Measurements from ENCODE around the gene ZNF511. TPM values are rescaled to one million over a fixed set of nuclear protein-coding genes. Genes with fewer than 3 reads are reported as not detected.

Gene ZNF511, protein sequence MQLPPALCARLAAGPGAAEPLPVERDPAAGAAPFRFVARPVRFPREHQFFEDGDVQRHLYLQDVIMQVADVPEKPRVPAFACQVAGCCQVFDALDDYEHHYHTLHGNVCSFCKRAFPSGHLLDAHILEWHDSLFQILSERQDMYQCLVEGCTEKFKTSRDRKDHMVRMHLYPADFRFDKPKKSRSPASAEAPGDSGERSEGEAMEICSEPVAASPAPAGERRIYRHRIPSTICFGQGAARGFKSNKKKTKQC
- total RNA-seq (10 to 100 TPM; 29.6 to 49.8 (median 32.8) TPM), polyA plus RNA-seq (10 to 100 TPM; 78.9 to 88.1 TPM), total RNA-seq (15.6 reads per million, percentile 45 among the genes with 10 or more reads in this experiment)

DNA sequence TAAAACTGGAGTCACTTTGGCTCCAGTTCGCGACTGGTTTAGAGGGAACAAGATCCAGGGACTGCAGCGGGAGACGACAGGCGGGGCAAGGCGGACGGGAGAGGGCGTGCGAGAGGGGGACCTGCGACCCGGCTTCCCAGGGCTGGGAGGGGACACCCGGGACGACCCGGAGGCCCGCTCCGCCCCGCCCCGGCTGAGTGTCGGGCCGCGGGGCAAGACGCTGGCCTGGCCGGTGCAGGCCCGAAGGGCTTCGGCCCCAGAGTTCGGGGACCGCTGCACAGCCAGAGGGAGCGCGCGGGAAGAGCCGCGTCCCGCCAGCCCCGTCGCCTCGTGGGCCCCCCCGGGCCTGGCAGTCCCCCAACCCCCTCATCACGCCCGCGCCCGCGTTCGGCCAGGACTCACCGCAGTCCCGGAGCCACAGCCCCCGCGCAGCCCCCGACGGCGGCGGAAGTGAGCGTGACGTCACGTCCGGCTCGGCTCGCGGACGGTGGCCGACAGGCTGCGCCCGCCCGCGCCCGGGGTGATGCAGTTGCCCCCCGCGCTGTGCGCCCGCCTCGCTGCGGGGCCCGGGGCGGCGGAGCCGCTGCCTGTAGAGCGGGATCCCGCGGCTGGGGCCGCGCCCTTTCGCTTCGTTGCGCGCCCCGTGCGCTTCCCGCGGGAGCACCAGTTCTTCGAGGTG is at the start of gene ZNF511, which contains the start of gene TUBGCP2:
Gene ZNF511, plus strand, starts transcription at position 494 of the 679 bp plus-strand sequence. Its CDS starts 30 bp downstream, at position 524.
Gene TUBGCP2, minus strand, starts transcription at position 452 of the 679 bp plus-strand sequence. CDS start 5,931 bp downstream, outside the sequence.
- H3K27ac Mint-ChIP-seq = peak within 1 kb of the TSS; percentile 98 to 100 (median 99)
- Histone ChIP-seq H3K9me3 (ENCODE audit: control insufficient read depth in 2 of 3, low read length in 3 of 3) (no peaks in the 10 kb centered on the region), H3K36me3 (ENCODE audit: control insufficient read depth in 2 of 3, insufficient read depth in 3 of 3, low read length in 3 of 3) (peaks cover 8 to 50% (median 11%) of the 10 kb centered on the region in 3 experiments), H3K4me1 (ENCODE audit: control insufficient read depth in 2 of 2, insufficient read depth in 2 of 2, low read length in 2 of 2) (peaks cover 8 to 14% of the 10 kb centered on the region in 2 donors), H3K27me3 (ENCODE audit: control insufficient read depth in 2 of 2, insufficient read depth in 2 of 2, low read length in 2 of 2) (no peaks in the 10 kb centered on the region), H3K4me3 (ENCODE audit: low read length) (peak within 1 kb of the TSS; percentile 66), H3K27ac (ENCODE audit: low read depth, low read length) (peak within 1 kb of the TSS; percentile 100)
- H3K9me3 Mint-ChIP-seq = peaks cover 0 to 8% (median 0%) of the 10 kb centered on the region in 11 donors
- peaks cover 19 to 43% (median 35%) of the 10 kb centered on the region in 7 donors for H3K4me1 Mint-ChIP-seq
- CTCF ChIA-PET = interaction anchor here (0.7 to 2.6 kb wide), 8 partner anchors 9 to 208 kb away, joined by 3 to 7 read pairs (median 5); no protein-coding TSS in a partner anchor
- peaks cover 0 to 5% (median 0%) of the 10 kb centered on the region in 5 donors for H3K27me3 Mint-ChIP-seq
- intact Hi-C loops (cut with micrococcal nuclease) = loop anchor here (1.0 to 10.0 kb wide), 15 partner anchors 10 to 1004 kb away; partner anchors contain the start of genes ECHS1 (in 2 of the 2), FUOM (in 2 of the 2), MTG1 (in 2 of the 2) and STK32C (in 2 of the 2)
- DNase-seq = peak; percentile 85 to 98 (median 95)
- POLR2A ChIA-PET = interaction anchor here (1.2 to 1.8 kb wide), 3 partner anchors 28 to 82 kb away, joined by 3 to 4 read pairs (median 4); partner anchors contain the start of gene CALY
- peak; percentile 79 for ATAC-seq
- H3K4me3 Mint-ChIP-seq = peak within 1 kb of the TSS; percentile 83 to 100 (median 98)
- peaks cover 0 to 21% (median 7%) of the 10 kb centered on the region in 5 donors for H3K36me3 Mint-ChIP-seq

DNA sequence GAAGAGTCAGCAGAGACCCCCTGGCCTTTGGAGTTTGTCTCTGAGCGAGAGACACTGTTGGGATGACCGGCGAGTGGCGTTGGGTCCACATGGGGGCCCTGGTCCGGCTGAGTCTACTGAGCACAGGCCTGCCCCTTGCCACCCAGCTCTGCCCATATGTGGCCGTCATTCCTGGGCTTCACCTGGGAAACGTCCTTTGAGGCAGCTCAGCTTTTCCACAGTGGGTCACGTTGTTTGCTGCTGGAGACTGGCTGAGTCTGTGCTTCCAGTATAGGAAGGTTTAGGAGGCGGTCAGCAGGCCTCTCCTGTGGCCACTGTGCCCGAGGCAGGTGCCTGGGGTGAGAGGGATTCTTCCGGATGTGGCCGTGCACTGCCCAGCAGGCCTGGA is 49.1 kb upstream of the ZNF511 start:
- intact Hi-C loops (cut with micrococcal nuclease) = loop anchor here in 1 of 2 donors (1.0 kb wide), 1 partner anchor 16 kb away; no protein-coding TSS in a partner anchor
- peaks cover 0 to 11% (median 0%) of the 10 kb centered on the region in 5 donors for H3K36me3 Mint-ChIP-seq
- POLR2A ChIA-PET = interaction anchor here (0.6 to 6.5 kb wide), 4 partner anchors 15 to 77 kb away, joined by 3 to 37 read pairs (median 3); partner anchors contain the start of genes ADAM8 and CALY
- ATAC-seq = no peak
- no peak overlapping the region for H3K4me3 ChIP-seq (ENCODE audit: low read length)
- H3K27ac Mint-ChIP-seq = peak overlapping the region; percentile 92 to 99 (median 97)
- CTCF ChIA-PET = interaction anchor here (2.2 to 4.5 kb wide), 2 partner anchors 16 to 47 kb away, joined by 7 to 34 read pairs; partner anchors contain the start of gene ADAM8
- H3K4me1 Mint-ChIP-seq = peaks cover 43 to 74% (median 58%) of the 10 kb centered on the region in 7 donors
- H3K9me3 ChIP-seq (ENCODE audit: control insufficient read depth in 2 of 3, low read length in 3 of 3) = no peaks in the 10 kb centered on the region
- no peak for DNase-seq
- peaks cover 0 to 2% (median 0%) of the 10 kb centered on the region in 5 donors for H3K27me3 Mint-ChIP-seq
- H3K27ac ChIP-seq (ENCODE audit: low read depth, low read length) = peak overlapping the region; percentile 80
- H3K4me1 ChIP-seq (ENCODE audit: control insufficient read depth in 2 of 2, insufficient read depth in 2 of 2, low read length in 2 of 2) = peaks cover 52 to 67% of the 10 kb centered on the region in 2 donors
- H3K4me3 Mint-ChIP-seq = peak overlapping the region; percentile 68 to 87 (median 80)
- no peaks in the 10 kb centered on the region for H3K27me3 ChIP-seq (ENCODE audit: control insufficient read depth in 2 of 2, insufficient read depth in 2 of 2, low read length in 2 of 2)
- no peaks in the 10 kb centered on the region for H3K9me3 Mint-ChIP-seq
- no peaks in the 10 kb centered on the region for H3K36me3 ChIP-seq (ENCODE audit: control insufficient read depth in 2 of 3, insufficient read depth in 3 of 3, low read length in 3 of 3)

DNA sequence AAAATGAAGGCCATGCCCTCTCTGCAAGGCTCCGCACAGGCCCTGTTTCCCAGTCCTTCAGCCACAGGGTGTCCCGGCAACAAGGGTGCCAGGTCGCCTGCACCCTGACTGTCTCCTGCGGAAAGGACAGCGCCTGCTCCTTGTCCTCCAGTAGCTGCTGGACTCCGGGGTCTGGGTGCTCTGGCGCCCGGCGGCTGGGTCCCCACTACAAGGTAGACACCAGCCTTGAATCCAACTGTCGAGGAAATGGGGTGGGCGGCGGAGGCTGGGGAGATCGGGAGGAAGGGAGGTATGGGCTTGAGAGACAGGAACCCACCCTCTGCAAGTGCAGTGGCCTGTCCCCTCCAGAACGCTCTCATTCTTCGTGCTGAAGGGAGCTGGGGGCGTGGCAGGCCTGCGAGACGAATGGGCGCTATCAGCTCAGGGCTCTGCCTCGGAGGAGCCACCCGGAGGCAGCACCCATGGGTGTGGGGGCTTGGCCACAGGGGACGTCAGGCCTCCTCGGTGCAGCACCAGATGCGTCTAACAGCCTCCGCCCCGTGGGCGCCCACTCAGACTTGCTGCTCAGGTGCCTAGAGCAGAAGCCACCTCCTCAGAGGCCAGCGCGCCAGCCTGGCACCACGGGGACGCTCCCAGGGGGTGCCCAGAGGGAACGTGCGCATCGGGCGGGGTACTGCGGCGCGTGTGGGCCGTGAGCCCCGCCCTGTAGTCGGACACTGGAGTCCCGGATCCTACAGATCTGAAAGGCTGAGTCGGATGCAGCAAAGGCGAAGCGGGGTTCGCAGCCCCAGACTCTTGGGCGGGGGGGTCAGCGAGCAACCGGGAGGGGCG is 47.6 kb upstream of the ZNF511 start:
- intact Hi-C loops (cut with micrococcal nuclease) = loop anchor here (1.0 to 5.0 kb wide), 7 partner anchors 14 to 1359 kb away; partner anchors contain the start of genes ECHS1 (in 2 of the 2), MTG1 (in 2 of the 2), INPP5A (in 1 of the 2) and PPP2R2D (in 1 of the 2)
- POLR2A ChIA-PET = interaction anchor here (1.1 to 6.5 kb wide), 2 partner anchors 13 to 113 kb away, joined by 3 to 37 read pairs; partner anchors contain the start of gene ADAM8
- H3K4me1 Mint-ChIP-seq = peaks cover 51 to 81% (median 67%) of the 10 kb centered on the region in 7 donors

DNA sequence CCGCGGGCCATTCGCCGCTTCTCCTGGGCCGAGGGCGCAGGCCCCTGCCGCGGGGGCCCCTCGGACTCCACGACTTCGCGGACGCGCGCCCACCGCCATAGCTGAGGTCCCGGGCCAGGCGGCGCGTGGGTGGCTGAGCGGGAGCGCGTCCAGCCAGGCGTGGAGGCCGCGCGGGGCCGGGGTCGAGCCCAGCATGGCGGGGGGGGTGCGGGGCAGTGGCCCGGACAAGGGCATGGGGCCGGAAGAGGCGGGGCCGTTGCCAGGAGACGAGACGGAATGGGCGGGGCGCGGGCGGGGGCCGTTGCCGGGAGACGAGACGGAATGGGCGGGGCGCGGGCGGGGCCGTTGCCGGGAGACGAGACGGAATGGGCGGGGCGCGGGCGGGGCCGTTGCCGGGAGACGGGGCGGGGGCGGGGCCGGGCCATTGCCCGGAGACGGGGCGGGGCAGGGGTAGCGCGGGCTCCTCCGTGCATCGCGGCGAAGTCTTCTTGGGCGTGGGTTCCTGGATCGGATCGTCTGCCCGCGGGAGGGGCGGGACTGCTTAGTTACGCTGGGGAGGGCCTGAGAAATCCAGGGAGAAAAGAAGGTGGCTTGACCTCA is 46.9 kb upstream of the ZNF511 start:
- intact Hi-C loops (cut with micrococcal nuclease) = loop anchor here (1.0 to 5.0 kb wide), 8 partner anchors 13 to 1360 kb away; partner anchors contain the start of genes ECHS1 (in 2 of the 2), MTG1 (in 2 of the 2), INPP5A (in 1 of the 2) and PPP2R2D (in 1 of the 2)
- H3K9me3 Mint-ChIP-seq = no peaks in the 10 kb centered on the region
- Histone ChIP-seq H3K27me3 (ENCODE audit: control insufficient read depth in 2 of 2, insufficient read depth in 2 of 2, low read length in 2 of 2) (no peaks in the 10 kb centered on the region), H3K27ac (ENCODE audit: low read depth, low read length) (peak overlapping the region; percentile 87), H3K4me3 (ENCODE audit: low read length) (peak overlapping the region; percentile 52), H3K9me3 (ENCODE audit: control insufficient read depth in 2 of 3, low read length in 3 of 3) (no peaks in the 10 kb centered on the region), H3K4me1 (ENCODE audit: control insufficient read depth in 2 of 2, insufficient read depth in 2 of 2, low read length in 2 of 2) (peaks cover 53 to 68% of the 10 kb centered on the region in 2 donors), H3K36me3 (ENCODE audit: control insufficient read depth in 2 of 3, insufficient read depth in 3 of 3, low read length in 3 of 3) (peaks cover 0 to 3% (median 0%) of the 10 kb centered on the region in 3 experiments)
- H3K27me3 Mint-ChIP-seq = peaks cover 0 to 2% (median 0%) of the 10 kb centered on the region in 5 donors
- H3K4me1 Mint-ChIP-seq = peaks cover 51 to 81% (median 67%) of the 10 kb centered on the region in 7 donors
- DNase-seq = peak; percentile 60 to 84 (median 72)
- peak overlapping the region; percentile 55 to 83 (median 80) for H3K4me3 Mint-ChIP-seq
- peaks cover 0 to 14% (median 0%) of the 10 kb centered on the region in 5 donors for H3K36me3 Mint-ChIP-seq
- ATAC-seq = peak; percentile 65
- POLR2A ChIA-PET = interaction anchor here (0.6 to 6.5 kb wide), 3 partner anchors 13 to 113 kb away, joined by 3 to 37 read pairs (median 3); partner anchors contain the start of gene ADAM8
- peak overlapping the region; percentile 47 to 93 (median 80) for H3K27ac Mint-ChIP-seq
- CTCF ChIA-PET = interaction anchor here (0.7 to 1.2 kb wide), 2 partner anchors 12 to 46 kb away, joined by 3 to 4 read pairs; no protein-coding TSS in a partner anchor

More for the DNA sequence above, 47.6 kb upstream of the ZNF511 start:
- Histone ChIP-seq H3K4me1 (ENCODE audit: control insufficient read depth in 2 of 2, insufficient read depth in 2 of 2, low read length in 2 of 2) (peaks cover 53 to 70% of the 10 kb centered on the region in 2 donors), H3K27me3 (ENCODE audit: control insufficient read depth in 2 of 2, insufficient read depth in 2 of 2, low read length in 2 of 2) (no peaks in the 10 kb centered on the region), H3K4me3 (ENCODE audit: low read length) (peak overlapping the region; percentile 52), H3K27ac (ENCODE audit: low read depth, low read length) (peak overlapping the region; percentile 87), H3K9me3 (ENCODE audit: control insufficient read depth in 2 of 3, low read length in 3 of 3) (no peaks in the 10 kb centered on the region), H3K36me3 (ENCODE audit: control insufficient read depth in 2 of 3, insufficient read depth in 3 of 3, low read length in 3 of 3) (no peaks in the 10 kb centered on the region)
- H3K27me3 Mint-ChIP-seq = peaks cover 0 to 2% (median 0%) of the 10 kb centered on the region in 5 donors
- H3K36me3 Mint-ChIP-seq = peaks cover 0 to 14% (median 0%) of the 10 kb centered on the region in 5 donors
- ATAC-seq (peak; percentile 60), DNase-seq (peak; percentile 48 to 81 (median 63))
- CTCF ChIA-PET = interaction anchor here (1.2 kb wide), 1 partner anchor 12 kb away, joined by 4 read pairs; no protein-coding TSS in a partner anchor
- peak overlapping the region; percentile 91 to 99 (median 94) for H3K27ac Mint-ChIP-seq
- no peaks in the 10 kb centered on the region for H3K9me3 Mint-ChIP-seq
- H3K4me3 Mint-ChIP-seq = peak overlapping the region; percentile 45 to 83 (median 79)

GRCh38 chr10:133262696-133263095 is 46.0 kb upstream of the ZNF511 start:
- H3K36me3 ChIP-seq (ENCODE audit: control insufficient read depth in 2 of 3, insufficient read depth in 3 of 3, low read length in 3 of 3) = peaks cover 0 to 9% (median 0%) of the 10 kb centered on the region in 3 experiments
- ChIA-PET CTCF (interaction anchor here (0.7 to 1.2 kb wide), 2 partner anchors 11 to 45 kb away, joined by 3 to 4 read pairs; no protein-coding TSS in a partner anchor), POLR2A (interaction anchor here (0.9 to 6.5 kb wide), 3 partner anchors 12 to 17 kb away, joined by 3 to 37 read pairs (median 3); partner anchors contain the start of gene ADAM8)
- peak overlapping the region; percentile 67 for H3K27ac ChIP-seq (ENCODE audit: low read depth, low read length)
- Mint-ChIP-seq H3K4me1 (peaks cover 47 to 72% (median 64%) of the 10 kb centered on the region in 7 donors), H3K9me3 (no peaks in the 10 kb centered on the region), H3K27ac (peak overlapping the region in 8 of 9 donors; percentile 49 to 91 (median 81)), H3K4me3 (peak overlapping the region; percentile 55 to 81 (median 76)), H3K36me3 (peaks cover 0 to 14% (median 0%) of the 10 kb centered on the region in 5 donors), H3K27me3 (peaks cover 0 to 2% (median 0%) of the 10 kb centered on the region in 5 donors)
- intact Hi-C loops (cut with micrococcal nuclease) = loop anchor here (2.0 to 5.0 kb wide), 6 partner anchors 110 to 1360 kb away; partner anchors contain the start of genes ECHS1 (in 2 of the 2), MTG1 (in 2 of the 2), INPP5A (in 1 of the 2) and PPP2R2D (in 1 of the 2)
- peaks cover 46 to 59% of the 10 kb centered on the region in 2 donors for H3K4me1 ChIP-seq (ENCODE audit: control insufficient read depth in 2 of 2, insufficient read depth in 2 of 2, low read length in 2 of 2)
- DNase-seq (no peak), ATAC-seq (no peak)
- H3K9me3 ChIP-seq (ENCODE audit: control insufficient read depth in 2 of 3, low read length in 3 of 3) = no peaks in the 10 kb centered on the region
- H3K27me3 ChIP-seq (ENCODE audit: control insufficient read depth in 2 of 2, insufficient read depth in 2 of 2, low read length in 2 of 2) = no peaks in the 10 kb centered on the region
- no peak overlapping the region for H3K4me3 ChIP-seq (ENCODE audit: low read length)
